ENCODE measurements around the gene SFR1. TPM values are rescaled to one million over a fixed set of nuclear protein-coding genes. Genes with fewer than 3 reads are reported as not detected.

Gene SFR1
- total RNA-seq, 1 experiment from 2014 or later = 2.9 TPM

DNA sequence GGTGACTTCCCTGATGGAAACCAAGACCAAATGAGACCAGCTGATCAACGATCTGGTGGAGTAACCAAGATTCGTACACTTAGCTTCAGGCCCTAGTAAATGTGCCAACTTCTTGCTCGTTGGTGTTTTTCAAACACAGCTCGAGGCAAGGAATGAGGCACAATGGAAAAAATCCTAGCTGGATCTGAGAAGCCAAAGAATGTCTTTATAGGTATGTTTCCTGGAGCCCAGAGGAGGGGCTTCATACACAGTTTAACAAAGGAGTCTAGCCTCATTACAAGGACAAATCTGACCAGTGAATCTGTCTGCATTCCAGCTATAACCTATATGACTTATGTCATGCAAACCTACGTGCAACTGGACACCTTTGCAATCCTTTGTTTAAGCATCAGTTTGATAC lies 40.0 kb upstream of the SFR1 start:
- ChIA-PET POLR2A (ENCODE audit: unreplicated experiment) (no interaction called here), CTCF (no interaction called here)
- TF ChIP-seq EZH2phosphoT487 (IDR thresholded peaks at IDR 0.05; ENCODE audit: borderline replicate concordance, low read length) (no peak), EZH2 (IDR thresholded peaks at IDR 0.05; ENCODE audit: low read length, unreplicated experiment) (no peak), CTCF (conservative IDR thresholded peaks at IDR 0.05; ENCODE audit: low read depth, low read length) (no peak)
- Histone ChIP-seq H3K9ac (ENCODE audit: low read length) (no peak overlapping the region), H3K36me3 (ENCODE audit: low read depth, low read length) (no peaks in the 10 kb centered on the region; the same call in 1 of the 2 replicates), H3K27ac (ENCODE audit: low read length) (no peak overlapping the region), H4K20me1 (ENCODE audit: low read length) (no peaks in the 10 kb centered on the region), H3F3A (ENCODE audit: low read length, unreplicated experiment) (no peaks in the 10 kb centered on the region), H3K9me2 (replicated peaks; ENCODE audit: low read length) (no peaks in the 10 kb centered on the region), H3K4me1 (ENCODE audit: insufficient read depth, low read length) (peaks cover 22% of the 10 kb centered on the region), H3K79me2 (ENCODE audit: low read length) (no peaks in the 10 kb centered on the region), H3K4me2 (ENCODE audit: low read length) (no peak overlapping the region), H3K9me3 (ENCODE audit: low read length) (no peaks in the 10 kb centered on the region), H2AFZ (ENCODE audit: low read length) (no peak overlapping the region), H3K4me3 (ENCODE audit: low read length) (no peak overlapping the region), H3K27me3 (ENCODE audit: low read length) (no peaks in the 10 kb centered on the region)
- ATAC-seq (no peak), DNase-seq (no peak)
- BruUV-seq (replicated peaks) = no TSS peak
- intact Hi-C loops (cut with micrococcal nuclease) = loop anchor here (5.0 kb wide), 1 partner anchor 40 kb away; the partner anchor contains the start of gene SFR1

GRCh38 chr10:104084482-104085142 lies 37.4 kb upstream of the SFR1 start:
- Histone ChIP-seq H3K27ac (ENCODE audit: low read length) (no peak overlapping the region), H3K9me2 (replicated peaks; ENCODE audit: low read length) (no peaks in the 10 kb centered on the region), H3K79me2 (ENCODE audit: low read length) (no peaks in the 10 kb centered on the region), H3K36me3 (ENCODE audit: low read depth, low read length) (no peaks in the 10 kb centered on the region; the same call in 1 of the 2 replicates), H3K4me1 (ENCODE audit: insufficient read depth, low read length) (peaks cover 15% of the 10 kb centered on the region), H3F3A (ENCODE audit: low read length, unreplicated experiment) (no peaks in the 10 kb centered on the region), H3K27me3 (ENCODE audit: low read length) (no peaks in the 10 kb centered on the region), H3K9me3 (ENCODE audit: low read length) (no peaks in the 10 kb centered on the region), H2AFZ (ENCODE audit: low read length) (no peak overlapping the region), H3K4me2 (ENCODE audit: low read length) (peak overlapping the region; percentile 63; the same call in 1 of the 2 replicates), H3K4me3 (ENCODE audit: low read length) (no peak overlapping the region), H4K20me1 (ENCODE audit: low read length) (no peaks in the 10 kb centered on the region), H3K9ac (ENCODE audit: low read length) (no peak overlapping the region)
- no TSS peak for BruUV-seq (replicated peaks)
- ChIA-PET POLR2A (ENCODE audit: unreplicated experiment) (no interaction called here), CTCF (no interaction called here)
- DNase-seq (no peak), ATAC-seq (no peak)
- TF ChIP-seq EZH2 (IDR thresholded peaks at IDR 0.05; ENCODE audit: low read length, unreplicated experiment) (no peak), CTCF (conservative IDR thresholded peaks at IDR 0.05; ENCODE audit: low read depth, low read length) (no peak), EZH2phosphoT487 (IDR thresholded peaks at IDR 0.05; ENCODE audit: borderline replicate concordance, low read length) (no peak)
- intact Hi-C loops (cut with micrococcal nuclease) = loop anchor here (5.0 kb wide), 1 partner anchor 38 kb away; the partner anchor contains the start of gene SFR1

- Histone ChIP-seq H4K20me1 (ENCODE audit: low read length) (no peaks in the 10 kb centered on the region), H3K9me3 (ENCODE audit: low read length) (no peaks in the 10 kb centered on the region), H3F3A (ENCODE audit: low read length, unreplicated experiment) (no peaks in the 10 kb centered on the region), H3K9ac (ENCODE audit: low read length) (no peak within 1 kb of the TSS), H3K36me3 (ENCODE audit: low read depth, low read length) (no peaks in the 10 kb centered on the region), H3K9me2 (replicated peaks; ENCODE audit: low read length) (no peaks in the 10 kb centered on the region), H3K4me3 (ENCODE audit: low read length) (no peak within 1 kb of the TSS), H3K4me1 (ENCODE audit: insufficient read depth, low read length) (peaks cover 15% of the 10 kb centered on the region), H2AFZ (ENCODE audit: low read length) (peak within 1 kb of the TSS; percentile 61; the same call in 1 of the 2 replicates), H3K4me2 (ENCODE audit: low read length) (peak within 1 kb of the TSS; percentile 63), H3K79me2 (ENCODE audit: low read length) (no peaks in the 10 kb centered on the region), H3K27me3 (ENCODE audit: low read length) (no peaks in the 10 kb centered on the region), H3K27ac (ENCODE audit: low read length) (peak within 1 kb of the TSS; percentile 46)
- no peak for TF ChIP-seq EZH2phosphoT487 (IDR thresholded peaks at IDR 0.05; ENCODE audit: borderline replicate concordance, low read length)
- no peak for TF ChIP-seq EZH2 (IDR thresholded peaks at IDR 0.05; ENCODE audit: low read length, unreplicated experiment)
- TF ChIP-seq CTCF (conservative IDR thresholded peaks at IDR 0.05; ENCODE audit: low read depth, low read length) = no peak
- ATAC-seq (no peak), DNase-seq (peak; percentile 18)
- POLR2A ChIA-PET (ENCODE audit: unreplicated experiment) = interaction anchor here (0.6 kb wide), 1 partner anchor 36 kb away, joined by 6 read pairs; the partner anchor contains the start of gene SFR1
- intact Hi-C loops (cut with micrococcal nuclease) = no loop called here
- CTCF ChIA-PET = no interaction called here
- BruUV-seq (replicated peaks) = no TSS peak
Measured at GRCh38 chr10:104085801-104086400, 36.1 kb upstream of the SFR1 start, which contains the start of gene COL17A1. Gene COL17A1, minus strand, starts transcription at chr10:104085880. Its CDS starts 5,207 bp downstream, at chr10:104080673.
